ENCODE results near the gene MAD1L1.

Gene MAD1L1

GRCh38 chr7:2166625-2167280 is 66.0 kb downstream of the MAD1L1 start:
- no peak overlapping the region for H3K27ac ChIP-seq (ENCODE audit: extremely low read depth, low read depth, low read length)
- POLR2A ChIA-PET = no interaction called here
- CTCF ChIA-PET = interaction anchor here (0.5 kb wide), 1 partner anchor 251 kb away, joined by 3 read pairs; no protein-coding TSS in a partner anchor

GRCh38 chr7:2165610-2166594 is 66.8 kb downstream of the MAD1L1 start:
- CTCF ChIA-PET = interaction anchor here (0.5 kb wide), 1 partner anchor 252 kb away, joined by 3 read pairs; no protein-coding TSS in a partner anchor
- TF ChIP-seq SCRT2 (tag by site-specific recombination; IDR thresholded peaks at IDR 0.05) (no peak), ZNF148 (tag by site-specific recombination; IDR thresholded peaks at IDR 0.05; ENCODE audit: borderline replicate concordance) (no peak), ZSCAN4 (tag by site-specific recombination; IDR thresholded peaks at IDR 0.05) (no peak), ZNF184 (tag by site-specific recombination; IDR thresholded peaks at IDR 0.05) (no peak), ZNF341 (tag by site-specific recombination; IDR thresholded peaks at IDR 0.05; ENCODE audit: low read depth) (no peak), GLI4 (tag by site-specific recombination; IDR thresholded peaks at IDR 0.05) (no peak), ZNF16 (tag by site-specific recombination; IDR thresholded peaks at IDR 0.05; ENCODE audit: low read depth) (no peak), KLF10 (tag by site-specific recombination; IDR thresholded peaks at IDR 0.05) (no peak), MZF1 (tag by site-specific recombination; IDR thresholded peaks at IDR 0.05; ENCODE audit: borderline replicate concordance) (no peak), ZNF155 (tag by site-specific recombination; IDR thresholded peaks at IDR 0.05) (no peak), INSM2 (tag by site-specific recombination; IDR thresholded peaks at IDR 0.05) (no peak), HOXC10 (CRISPR knock-in tag; IDR thresholded peaks at IDR 0.05) (no peak)
- Histone ChIP-seq H3K4me3 (ENCODE audit: low read depth, low read length) (no peak overlapping the region), H3K36me3 (ENCODE audit: control insufficient read depth in 2 of 2, insufficient read depth in 1 of 2, low read length in 2 of 2) (peaks cover 0 to 11% of the 10 kb centered on the region in 2 experiments; a peak in 1 of 3 replicates), H3K27ac (ENCODE audit: extremely low read depth, low read depth, low read length) (no peak overlapping the region), H3K9me3 (ENCODE audit: control insufficient read depth, insufficient read depth, low read depth, low read length) (no peaks in the 10 kb centered on the region), H3K4me1 (ENCODE audit: control insufficient read depth, insufficient read depth, low read length) (peaks cover 7% of the 10 kb centered on the region)
- POLR2A ChIA-PET = no interaction called here

More at GRCh38 chr7:2166625-2167280, 66.0 kb downstream of the MAD1L1 start:
- Histone ChIP-seq H3K36me3 (ENCODE audit: control insufficient read depth in 2 of 2, insufficient read depth in 1 of 2, low read length in 2 of 2) (peaks cover 0 to 11% of the 10 kb centered on the region in 2 experiments; a peak in 1 of 3 replicates), H3K4me3 (ENCODE audit: low read depth, low read length) (no peak overlapping the region), H3K4me1 (ENCODE audit: control insufficient read depth, insufficient read depth, low read length) (peaks cover 7% of the 10 kb centered on the region), H3K9me3 (ENCODE audit: control insufficient read depth, insufficient read depth, low read depth, low read length) (no peaks in the 10 kb centered on the region)
- TF ChIP-seq ZNF580 (tag by site-specific recombination; IDR thresholded peaks at IDR 0.05) = no peak
- TF ChIP-seq ZNF514 (tag by site-specific recombination; IDR thresholded peaks at IDR 0.05) = no peak
- no peak for TF ChIP-seq YY1 (tag by site-specific recombination; IDR thresholded peaks at IDR 0.05)
- no peak for TF ChIP-seq ZSCAN16 (tag by site-specific recombination; IDR thresholded peaks at IDR 0.05)
- TF ChIP-seq ZNF488 (tag by site-specific recombination; IDR thresholded peaks at IDR 0.05) = no peak
- TF ChIP-seq ZBTB7A (tag by site-specific recombination; IDR thresholded peaks at IDR 0.05; ENCODE audit: low read depth) = no peak
- TF ChIP-seq SP2 (tag by site-specific recombination; IDR thresholded peaks at IDR 0.05) = no peak

All from HEK293 (cell line).